Body of pancreas (tissue), 4 donors: ENCODE results near the gene FOXO6. TPM values are rescaled to one million over a fixed set of nuclear protein-coding genes. Genes with fewer than 3 reads are reported as not detected.

Experiments
- ATAC-seq: fragments of 150-250 bp; one replicate; pipeline ENCODE4 v1.9.1; 2016
- DNase-seq, 4 donors: peaks; one replicate each; pipeline ENCODE4 v3.0.0-alpha.2; 2019
- H3K27ac ChIP-seq, 4 donors: fragments of 200-600 bp; sonication (generic); 1 replicate in 3 of 4; 2 replicates in 1 of 4; pipeline versions ENCODE4 v1.5.1 to v1.6.1; 2016 to 2019; ENCODE audit warnings: mild to moderate bottlenecking in 1 of 4, mixed read lengths in 1 of 4, moderate library complexity in 1 of 4
- H3K27me3 ChIP-seq, 2 donors: fragments of 200-600 bp; sonication (generic); one replicate each; pipeline ENCODE4 v1.6.0; 2016; ENCODE audit warnings: mild to moderate bottlenecking in 1 of 2
- H3K36me3 ChIP-seq, 2 donors: fragments of 200-600 bp; sonication (generic); replicated peaks in 1 of 2; 2 replicates each; pipeline ENCODE4 v1.5.1; 2016; ENCODE audit warnings: low read depth in 2 of 2; ENCODE audit not compliant: insufficient read depth in 1 of 2
- H3K4me1 ChIP-seq: fragments of 200-600 bp; sonication (generic); one replicate; pipeline ENCODE4 v1.6.0; 2016
- H3K4me3 ChIP-seq, 2 donors: fragments of 200-600 bp; sonication (generic); 1 replicate in 1 of 2; 2 replicates in 1 of 2; pipeline ENCODE4 v1.5.1; 2016 to 2019
- H3K9me3 ChIP-seq, 3 donors: fragments of 200-600 bp; sonication (generic); 1 replicate in 2 of 3; 2 replicates in 1 of 3; pipeline ENCODE4 v1.5.1; 2016
- CTCF ChIP-seq, 7 experiments: fragments of 450-650 bp in 4 of 7; fragments of 200-600 bp in 3 of 7; sonication (generic) in 3 of 7; IDR thresholded peaks; one replicate each; pipeline ENCODE4 v1.5.1; 2016 to 2019; ENCODE audit warnings: antibody characterized with exemption in 7 of 7
- POLR2A ChIP-seq, 3 donors: fragments of 450-650 bp; IDR thresholded peaks; one replicate each; pipeline ENCODE4 v1.6.1; 2016; ENCODE audit warnings: antibody characterized with exemption in 3 of 3, mild to moderate bottlenecking in 2 of 3
- WGBS, 2 donors: methylation state at CpG; one replicate each; pipeline ENCODE4 v1.1.5; 2017; 5-methylcytosine and 5-hydroxymethylcytosine counted together
- intact Hi-C: fragments of 100-400 bp; cut with DNase I; formaldehyde crosslinking; loops from one replicate; pipeline ENCODE4 v1.15.1; 2023
- total RNA-seq, 2 donors: library from RNA; depleted of rRNA; stranded (reverse); fragments of >200 nt; gene quantifications; one replicate each; pipeline ENCODE4 v1.1.0, GENCODE V29; 2016

Gene FOXO6
- total RNA-seq, 2 donors from 2014 or later, result 1.0 to 2.3 TPM

DNA sequence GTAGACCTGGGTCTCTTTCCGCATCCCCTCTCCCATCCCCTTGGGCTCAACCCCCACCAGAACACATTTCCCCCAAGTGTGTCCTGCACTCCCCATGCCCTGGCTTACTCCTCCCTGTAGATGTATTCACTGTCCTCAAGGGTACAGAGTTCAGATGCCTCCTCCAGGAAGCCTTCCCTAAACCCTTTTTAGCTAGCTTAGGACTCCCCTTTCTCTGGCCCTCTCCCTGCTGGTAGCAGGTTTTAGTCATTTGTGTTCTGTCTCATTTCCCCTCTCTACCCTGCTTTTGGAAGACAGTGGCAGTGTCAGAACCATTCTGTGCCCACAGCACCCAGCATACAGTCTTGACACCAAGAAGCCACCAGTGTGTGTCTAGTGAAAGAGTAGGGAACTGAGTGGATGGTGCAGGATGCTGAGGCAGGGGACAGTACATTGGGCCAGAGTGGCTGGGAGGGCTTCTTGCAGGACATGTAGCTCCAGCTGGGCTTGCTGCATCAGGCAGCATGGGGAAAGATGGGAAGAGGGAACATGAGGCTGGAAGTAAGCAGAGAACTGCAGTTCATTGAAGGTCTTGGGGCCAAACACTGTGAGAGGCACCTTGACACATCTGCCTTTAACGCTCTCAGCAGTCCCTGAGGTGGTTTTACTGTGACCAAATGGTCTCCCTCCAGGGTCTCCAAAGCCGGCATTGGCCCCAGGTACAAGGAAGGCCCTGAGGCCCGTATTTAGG, 2.5 kb downstream of the FOXO6 start:
- DNase-seq (no peak), ATAC-seq (no peak)
- intact Hi-C loops, result no loop called here
- Histone ChIP-seq H3K4me3 (no peak overlapping the region), H3K9me3 (no peaks in the 10 kb centered on the region), H3K27ac (no peak overlapping the region), H3K36me3 (no peaks in the 10 kb centered on the region), H3K27me3 (peaks cover 0 to 5% of the 10 kb centered on the region in 2 donors), H3K4me1 (peaks cover 46% of the 10 kb centered on the region)
- TF ChIP-seq CTCF (IDR thresholded peaks at IDR 0.05) (no peak), POLR2A (IDR thresholded peaks at IDR 0.05) (no peak)
- WGBS, 2 donors, result 91% methylated on average over 4 of the region's 4 CpGs

DNA sequence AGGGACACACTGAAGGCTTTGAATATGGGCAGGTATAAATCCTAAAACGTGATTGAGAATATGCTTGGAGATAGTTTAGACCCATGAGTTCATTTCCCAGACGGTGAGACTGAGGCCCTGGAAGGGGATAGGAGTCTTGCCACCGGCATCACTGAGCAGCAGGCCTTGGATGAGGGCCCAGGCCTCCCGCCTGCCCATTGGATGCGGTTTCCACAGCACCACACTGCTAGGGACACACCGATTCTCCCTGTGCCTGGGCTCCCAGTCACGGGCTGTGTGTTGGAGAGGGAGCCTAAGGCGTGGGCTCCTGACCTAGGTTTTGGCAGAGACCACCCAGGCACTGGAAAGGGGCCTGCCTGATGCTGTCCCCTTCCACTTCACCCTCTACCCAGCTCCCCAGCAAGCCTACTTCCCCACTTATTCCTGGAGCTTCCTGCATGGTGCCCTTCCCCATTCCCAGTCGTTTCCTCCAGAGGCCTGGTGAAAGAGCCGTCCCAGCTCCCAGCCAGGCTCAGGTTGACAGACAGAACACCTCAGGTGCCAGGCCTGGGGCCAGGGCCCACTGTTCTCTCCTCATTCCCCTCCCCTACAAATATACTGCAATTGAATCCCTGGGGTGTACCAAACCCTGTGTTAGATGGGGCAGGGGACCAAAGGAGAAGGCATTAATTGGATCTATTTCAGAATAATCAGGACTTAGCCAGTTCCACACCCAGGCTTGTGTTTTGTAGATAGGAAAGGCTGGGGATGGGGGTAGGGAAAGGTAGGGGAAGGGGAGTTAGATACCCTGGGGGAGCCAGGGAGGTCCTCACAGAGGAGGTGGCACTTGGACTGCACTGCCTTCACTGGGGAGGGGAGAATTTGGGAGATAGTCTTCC, 3.4 kb downstream of the FOXO6 start:
- intact Hi-C loops, result no loop called here
- ATAC-seq, result no peak
- Histone ChIP-seq H3K27ac (peak overlapping the region in 3 of 4 donors; percentile 71 to 78 (median 74)), H3K4me1 (peaks cover 46% of the 10 kb centered on the region), H3K27me3 (peaks cover 0 to 5% of the 10 kb centered on the region in 2 donors), H3K9me3 (no peaks in the 10 kb centered on the region), H3K36me3 (no peaks in the 10 kb centered on the region), H3K4me3 (no peak overlapping the region)
- no peak for DNase-seq
- WGBS, 2 donors, result 72 to 75% methylated on average over 10 of the region's 10 CpGs
- TF ChIP-seq POLR2A (IDR thresholded peaks at IDR 0.05) (no peak), CTCF (IDR thresholded peaks at IDR 0.05) (no peak)

GRCh38 chr1:41365320-41365633, 4.0 kb downstream of the FOXO6 start:
- DNase-seq (no peak), ATAC-seq (no peak)
- no peak overlapping the region for H3K4me3 ChIP-seq
- peak overlapping the region; percentile 59 to 78 (median 72) for H3K27ac ChIP-seq
- peaks cover 0 to 5% of the 10 kb centered on the region in 2 donors for H3K27me3 ChIP-seq
- intact Hi-C loops, result no loop called here
- no peaks in the 10 kb centered on the region for H3K9me3 ChIP-seq
- H3K4me1 ChIP-seq, result peaks cover 46% of the 10 kb centered on the region
- H3K36me3 ChIP-seq, result no peaks in the 10 kb centered on the region
- TF ChIP-seq CTCF (IDR thresholded peaks at IDR 0.05) (no peak), POLR2A (IDR thresholded peaks at IDR 0.05) (no peak)

GRCh38 chr1:41365772-41366454, 4.7 kb downstream of the FOXO6 start:
- WGBS, 2 donors, result 16 to 67% methylated on average over 1 to 22 of the region's 23 CpGs
- ATAC-seq, result peak; percentile 8
- Histone ChIP-seq H3K36me3 (no peaks in the 10 kb centered on the region), H3K9me3 (no peaks in the 10 kb centered on the region), H3K4me1 (peaks cover 46% of the 10 kb centered on the region), H3K27ac (peak overlapping the region; percentile 59 to 78 (median 72)), H3K27me3 (peaks cover 0 to 5% of the 10 kb centered on the region in 2 donors), H3K4me3 (peak overlapping the region in 1 of 2 donors; percentile 51)
- DNase-seq, result peak; percentile 38 to 58 (median 44)
- peak in 1 of 3 donors; percentile 27 for TF ChIP-seq POLR2A (IDR thresholded peaks at IDR 0.05)
- TF ChIP-seq CTCF (IDR thresholded peaks at IDR 0.05), result no peak
- intact Hi-C loops, result no loop called here
